Mesenchymal stem cell (in vitro differentiated cells and primary cell): Measurements from ENCODE around the gene HMCES.

Source experiments
- DNase-seq: peaks from one replicate; pipeline ENCODE4 v3.0.0-alpha.2; 2013
- H2AFZ ChIP-seq: one replicate; pipeline ENCODE4 v1.6.1; 2013; ENCODE audit warnings: low read depth, mild to moderate bottlenecking, control low read depth, inconsistent platforms, low read length, moderate library complexity
- H2AK5ac ChIP-seq: 2 replicates; pipeline ENCODE4 v1.6.1; 2013; ENCODE audit warnings: low read length, moderate library complexity, mild to moderate bottlenecking, inconsistent platforms; ENCODE audit not compliant: severe bottlenecking
- H2BK120ac ChIP-seq: one replicate; pipeline ENCODE4 v1.6.1; 2013; ENCODE audit warnings: low read depth, mild to moderate bottlenecking, inconsistent platforms, low read length, moderate library complexity
- H2BK12ac ChIP-seq, 2 experiments: one replicate each; pipeline ENCODE4 v1.6.1; 2013; ENCODE audit warnings: inconsistent platforms in 2 of 2, low read length in 2 of 2, mild to moderate bottlenecking in 2 of 2, moderate library complexity in 2 of 2, control low read depth in 1 of 2
- H2BK15ac ChIP-seq: one replicate; pipeline ENCODE4 v1.6.1; 2013; ENCODE audit warnings: mild to moderate bottlenecking, low read depth, inconsistent platforms; ENCODE audit not compliant: poor library complexity, severe bottlenecking
- H2BK5ac ChIP-seq: 2 replicates; pipeline ENCODE4 v1.6.1; 2013; ENCODE audit warnings: low read depth, mild to moderate bottlenecking, low read length, control low read depth, inconsistent platforms; ENCODE audit not compliant: poor library complexity, severe bottlenecking
- H3K14ac ChIP-seq, 2 experiments: one replicate each; pipeline ENCODE4 v1.6.1; 2013; ENCODE audit warnings: inconsistent platforms in 2 of 2, low read length in 2 of 2, control low read depth in 1 of 2, mild to moderate bottlenecking in 1 of 2, moderate library complexity in 1 of 2
- H3K18ac ChIP-seq, 2 experiments: one replicate each; pipeline ENCODE4 v1.6.1; 2013; ENCODE audit warnings: inconsistent platforms in 2 of 2, low read length in 2 of 2, control low read depth in 1 of 2, low read depth in 1 of 2, mild to moderate bottlenecking in 1 of 2
- H3K23ac ChIP-seq, 2 experiments: one replicate each; pipeline ENCODE4 v1.6.1; 2013; ENCODE audit warnings: inconsistent platforms in 2 of 2, low read length in 2 of 2, mild to moderate bottlenecking in 2 of 2, moderate library complexity in 2 of 2, control low read depth in 1 of 2
- H3K27ac ChIP-seq: 2 replicates; pipeline ENCODE4 v1.5.1; 2013; ENCODE audit warnings: mild to moderate bottlenecking, moderate library complexity, low read length, control low read depth, inconsistent platforms; ENCODE audit not compliant: poor library complexity, severe bottlenecking
- H3K27me3 ChIP-seq, 2 experiments: 2 replicates each; pipeline versions ENCODE4 v1.6.1 to v1.7.0; 2013; ENCODE audit warnings: low read length in 2 of 2, mild to moderate bottlenecking in 2 of 2, moderate library complexity in 2 of 2, control low read depth in 1 of 2, inconsistent platforms in 1 of 2; ENCODE audit not compliant: control insufficient read depth in 1 of 2, insufficient read depth in 1 of 2
- H3K36me3 ChIP-seq, 2 experiments: 2 replicates each; pipeline versions ENCODE4 v1.6.1 to v1.7.0; 2013; ENCODE audit warnings: low read length in 2 of 2, control low read depth in 1 of 2, inconsistent platforms in 1 of 2, low read depth in 1 of 2, mild to moderate bottlenecking in 1 of 2; ENCODE audit not compliant: insufficient read depth in 2 of 2, control insufficient read depth in 1 of 2
- H3K4ac ChIP-seq, 2 experiments: one replicate each; pipeline ENCODE4 v1.6.1; 2013; ENCODE audit warnings: inconsistent platforms in 2 of 2, low read length in 2 of 2, mild to moderate bottlenecking in 2 of 2, moderate library complexity in 2 of 2, control low read depth in 1 of 2, low read depth in 1 of 2
- H3K4me1 ChIP-seq: 2 replicates; pipeline ENCODE4 v1.6.1; 2013; ENCODE audit warnings: low read depth, low read length, control low read depth; ENCODE audit not compliant: control insufficient read depth, insufficient read depth
- H3K4me2 ChIP-seq: 2 replicates; pipeline ENCODE4 v1.6.1; 2013; ENCODE audit warnings: low read length, mild to moderate bottlenecking, inconsistent platforms; ENCODE audit not compliant: poor library complexity, severe bottlenecking
- H3K4me3 ChIP-seq, 2 experiments: 2 replicates each; pipeline versions ENCODE4 v1.5.1 to v1.7.0; 2013; ENCODE audit warnings: low read length in 2 of 2, mild to moderate bottlenecking in 2 of 2, control low read depth in 1 of 2, low read depth in 1 of 2; ENCODE audit not compliant: insufficient read depth in 1 of 2
- H3K79me1 ChIP-seq: replicated peaks from 2 replicates; pipeline ENCODE4 v1.6.1; 2013; ENCODE audit warnings: mild to moderate bottlenecking, control low read depth, low read length, inconsistent platforms; ENCODE audit not compliant: poor library complexity, severe bottlenecking
- H3K9ac ChIP-seq: 2 replicates; pipeline ENCODE4 v1.7.0; 2013; ENCODE audit warnings: mild to moderate bottlenecking, low read length, moderate library complexity
- H3K9me3 ChIP-seq: 2 replicates; pipeline ENCODE4 v1.7.0; 2013; ENCODE audit warnings: mild to moderate bottlenecking, low read length; ENCODE audit not compliant: control insufficient read depth
- H4K8ac ChIP-seq: one replicate; pipeline ENCODE4 v1.6.1; 2013; ENCODE audit warnings: inconsistent platforms, mild to moderate bottlenecking, low read length, moderate library complexity
- H4K91ac ChIP-seq: one replicate; pipeline ENCODE4 v1.6.1; 2013; ENCODE audit warnings: mild to moderate bottlenecking, low read length, inconsistent platforms
- WGBS: methylation state at CpG from one replicate; pipeline ENCODE4 v1.1.7; 2013; ENCODE audit warnings: mixed read lengths; 5-methylcytosine and 5-hydroxymethylcytosine counted together

Gene HMCES

GRCh38 chr3:129310111-129311011, 31.7 kb downstream of the HMCES start:
- no peak overlapping the region for H2AFZ ChIP-seq
- no peak overlapping the region for H3K9ac ChIP-seq
- no peak overlapping the region for H3K18ac ChIP-seq
- no peaks in the 10 kb centered on the region for H3K36me3 ChIP-seq
- H4K8ac ChIP-seq: no peak overlapping the region
- 90% methylated on average over 7 of the region's 7 CpGs for WGBS
- H2BK15ac ChIP-seq: no peak overlapping the region
- H2BK12ac ChIP-seq: no peak overlapping the region
- H2AK5ac ChIP-seq: no peak overlapping the region
- H3K4ac ChIP-seq: no peak overlapping the region
- no peak overlapping the region for H4K91ac ChIP-seq
- no peak for DNase-seq
- H3K4me1 ChIP-seq: peaks cover 12% of the 10 kb centered on the region
- H3K14ac ChIP-seq: no peak overlapping the region
- no peaks in the 10 kb centered on the region for H3K27me3 ChIP-seq
- no peak overlapping the region for H3K27ac ChIP-seq
- H3K9me3 ChIP-seq: no peaks in the 10 kb centered on the region
- no peak overlapping the region for H3K4me2 ChIP-seq
- no peak overlapping the region for H2BK5ac ChIP-seq
- no peak overlapping the region for H3K23ac ChIP-seq
- peaks cover 3% of the 10 kb centered on the region for H3K79me1 ChIP-seq
- no peak overlapping the region for H3K4me3 ChIP-seq
- no peak overlapping the region for H2BK120ac ChIP-seq

- H2BK12ac ChIP-seq: no peak overlapping the region
- 100% methylated on average over 3 of the region's 3 CpGs for WGBS
These were observed 32.6 kb downstream of the HMCES start for GRCh38 chr3:129311054-129311902.

GRCh38 chr3:129312021-129312639, 33.5 kb downstream of the HMCES start:
- Histone ChIP-seq H3K4me1 (peaks cover 13% of the 10 kb centered on the region), H3K27me3 (no peaks in the 10 kb centered on the region), H3K9ac (no peak overlapping the region), H2BK5ac (no peak overlapping the region), H2AK5ac (no peak overlapping the region), H3K4me3 (no peak overlapping the region), H3K14ac (no peak overlapping the region), H2BK12ac (no peak overlapping the region), H3K23ac (no peak overlapping the region), H3K18ac (no peak overlapping the region), H3K4me2 (no peak overlapping the region), H2BK120ac (no peak overlapping the region), H4K8ac (no peak overlapping the region), H2AFZ (no peak overlapping the region), H3K79me1 (peaks cover 12% of the 10 kb centered on the region), H3K27ac (no peak overlapping the region), H3K4ac (no peak overlapping the region), H3K36me3 (no peaks in the 10 kb centered on the region), H4K91ac (no peak overlapping the region), H3K9me3 (no peaks in the 10 kb centered on the region), H2BK15ac (no peak overlapping the region)
- WGBS: 88% methylated on average over 2 of the region's 2 CpGs
- peak; percentile 11 for DNase-seq

More at GRCh38 chr3:129311054-129311902, 32.6 kb downstream of the HMCES start:
- Histone ChIP-seq H2BK5ac (no peak overlapping the region), H2BK15ac (no peak overlapping the region), H3K4me2 (no peak overlapping the region), H3K9me3 (no peaks in the 10 kb centered on the region), H3K14ac (no peak overlapping the region), H3K23ac (no peak overlapping the region), H3K4ac (no peak overlapping the region), H3K36me3 (no peaks in the 10 kb centered on the region), H4K8ac (no peak overlapping the region), H3K4me1 (peaks cover 8% of the 10 kb centered on the region), H3K9ac (no peak overlapping the region), H2AFZ (no peak overlapping the region), H3K4me3 (no peak overlapping the region), H3K27me3 (no peaks in the 10 kb centered on the region), H4K91ac (no peak overlapping the region), H3K79me1 (peaks cover 6% of the 10 kb centered on the region), H2AK5ac (no peak overlapping the region), H3K18ac (no peak overlapping the region), H2BK120ac (no peak overlapping the region), H3K27ac (no peak overlapping the region)
- no peak for DNase-seq
